ENCODE results near the gene SSH2. TPM values are rescaled to one million over a fixed set of nuclear protein-coding genes. Genes with fewer than 3 reads are reported as not detected.

Gene SSH2
- total RNA-seq, 1 donor from 2014 or later: 46.5 TPM

DNA sequence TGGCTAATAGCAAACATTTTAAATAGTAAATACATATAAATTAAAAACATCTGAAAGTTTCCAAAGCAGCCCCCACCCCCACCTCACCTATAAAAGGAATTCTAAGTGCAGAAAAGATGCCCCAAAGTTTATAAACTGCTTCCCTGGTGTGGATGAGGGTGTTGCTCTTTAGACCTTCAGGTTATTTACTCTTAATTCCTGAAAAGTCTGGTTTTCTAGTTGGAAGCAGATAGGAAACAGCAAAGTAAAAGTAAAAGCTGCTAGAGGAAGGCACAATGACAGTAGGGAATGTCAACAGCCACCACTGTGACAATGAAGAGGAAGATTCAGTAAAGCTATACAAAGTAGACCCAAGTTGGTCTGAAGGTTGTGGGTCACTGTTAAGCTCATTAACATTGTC, 37.8 kb downstream of the SSH2 start:
- TF ChIP-seq, protein P1, sequence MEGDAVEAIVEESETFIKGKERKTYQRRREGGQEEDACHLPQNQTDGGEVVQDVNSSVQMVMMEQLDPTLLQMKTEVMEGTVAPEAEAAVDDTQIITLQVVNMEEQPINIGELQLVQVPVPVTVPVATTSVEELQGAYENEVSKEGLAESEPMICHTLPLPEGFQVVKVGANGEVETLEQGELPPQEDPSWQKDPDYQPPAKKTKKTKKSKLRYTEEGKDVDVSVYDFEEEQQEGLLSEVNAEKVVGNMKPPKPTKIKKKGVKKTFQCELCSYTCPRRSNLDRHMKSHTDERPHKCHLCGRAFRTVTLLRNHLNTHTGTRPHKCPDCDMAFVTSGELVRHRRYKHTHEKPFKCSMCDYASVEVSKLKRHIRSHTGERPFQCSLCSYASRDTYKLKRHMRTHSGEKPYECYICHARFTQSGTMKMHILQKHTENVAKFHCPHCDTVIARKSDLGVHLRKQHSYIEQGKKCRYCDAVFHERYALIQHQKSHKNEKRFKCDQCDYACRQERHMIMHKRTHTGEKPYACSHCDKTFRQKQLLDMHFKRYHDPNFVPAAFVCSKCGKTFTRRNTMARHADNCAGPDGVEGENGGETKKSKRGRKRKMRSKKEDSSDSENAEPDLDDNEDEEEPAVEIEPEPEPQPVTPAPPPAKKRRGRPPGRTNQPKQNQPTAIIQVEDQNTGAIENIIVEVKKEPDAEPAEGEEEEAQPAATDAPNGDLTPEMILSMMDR (IDR thresholded peaks at IDR 0.05; ENCODE audit: partially characterized antibody, unreplicated experiment): no peak
- Mint-ChIP-seq H3K9me3 (ENCODE audit: unreplicated experiment) (peaks cover 3% of the 10 kb centered on the region), H3K27me3 (ENCODE audit: unreplicated experiment) (peaks cover 3% of the 10 kb centered on the region), H3K4me3 (ENCODE audit: unreplicated experiment) (no peak overlapping the region), H3K4me1 (ENCODE audit: low read depth, unreplicated experiment) (peaks cover 9% of the 10 kb centered on the region), H3K27ac (ENCODE audit: unreplicated experiment) (no peak overlapping the region), H3K36me3 (ENCODE audit: unreplicated experiment) (no peaks in the 10 kb centered on the region)
- no peak for DNase-seq

DNA sequence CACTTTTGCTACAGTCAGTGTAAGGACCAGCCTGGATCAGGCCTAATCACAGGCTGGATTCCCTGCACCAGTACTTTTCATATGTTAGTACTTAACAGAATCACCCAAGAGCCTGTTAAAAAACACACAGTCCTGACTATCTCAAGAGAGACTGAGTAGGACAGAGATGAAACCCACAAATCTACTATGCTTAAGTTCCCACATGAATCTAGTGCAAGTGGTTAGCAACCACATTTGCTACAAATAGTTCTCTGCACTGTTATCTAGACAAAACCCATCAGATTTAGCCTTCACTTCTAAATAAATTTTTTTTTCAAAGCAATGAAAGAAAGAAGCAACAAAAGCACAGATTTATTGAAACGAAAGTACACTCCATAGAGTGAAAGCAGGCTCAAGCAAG, 38.9 kb downstream of the SSH2 start:
- Mint-ChIP-seq H3K36me3 (ENCODE audit: unreplicated experiment) (no peaks in the 10 kb centered on the region), H3K4me1 (ENCODE audit: low read depth, unreplicated experiment) (peaks cover 9% of the 10 kb centered on the region), H3K27ac (ENCODE audit: unreplicated experiment) (no peak overlapping the region), H3K27me3 (ENCODE audit: unreplicated experiment) (no peaks in the 10 kb centered on the region), H3K9me3 (ENCODE audit: unreplicated experiment) (no peaks in the 10 kb centered on the region), H3K4me3 (ENCODE audit: unreplicated experiment) (no peak overlapping the region)
- TF ChIP-seq, protein P1 (IDR thresholded peaks at IDR 0.05; ENCODE audit: partially characterized antibody, unreplicated experiment): no peak
- DNase-seq: no peak

- Mint-ChIP-seq H3K27me3 (ENCODE audit: unreplicated experiment) (no peaks in the 10 kb centered on the region), H3K27ac (ENCODE audit: unreplicated experiment) (no peak overlapping the region), H3K4me1 (ENCODE audit: low read depth, unreplicated experiment) (peaks cover 6% of the 10 kb centered on the region), H3K36me3 (ENCODE audit: unreplicated experiment) (no peaks in the 10 kb centered on the region), H3K4me3 (ENCODE audit: unreplicated experiment) (no peak overlapping the region), H3K9me3 (ENCODE audit: unreplicated experiment) (no peaks in the 10 kb centered on the region)
- DNase-seq: no peak
- TF ChIP-seq, protein P1 (IDR thresholded peaks at IDR 0.05; ENCODE audit: partially characterized antibody, unreplicated experiment): no peak
These were observed 44.9 kb downstream of the SSH2 start for GRCh38 chr17:29885031-29885640.

GRCh38 chr17:29883497-29883896, 46.5 kb downstream of the SSH2 start:
- H3K36me3 Mint-ChIP-seq (ENCODE audit: unreplicated experiment): no peaks in the 10 kb centered on the region
- TF ChIP-seq, protein P1 (IDR thresholded peaks at IDR 0.05; ENCODE audit: partially characterized antibody, unreplicated experiment): no peak
- no peak overlapping the region for H3K4me3 Mint-ChIP-seq (ENCODE audit: unreplicated experiment)
- H3K4me1 Mint-ChIP-seq (ENCODE audit: low read depth, unreplicated experiment): peaks cover 4% of the 10 kb centered on the region
- H3K27ac Mint-ChIP-seq (ENCODE audit: unreplicated experiment): no peak overlapping the region
- no peak for DNase-seq
- no peaks in the 10 kb centered on the region for H3K27me3 Mint-ChIP-seq (ENCODE audit: unreplicated experiment)
- H3K9me3 Mint-ChIP-seq (ENCODE audit: unreplicated experiment): no peaks in the 10 kb centered on the region

GRCh38 chr17:29881256-29881655, 48.8 kb downstream of the SSH2 start:
- Mint-ChIP-seq H3K4me1 (ENCODE audit: low read depth, unreplicated experiment) (peaks cover 4% of the 10 kb centered on the region), H3K36me3 (ENCODE audit: unreplicated experiment) (no peaks in the 10 kb centered on the region), H3K27me3 (ENCODE audit: unreplicated experiment) (no peaks in the 10 kb centered on the region), H3K27ac (ENCODE audit: unreplicated experiment) (no peak overlapping the region), H3K9me3 (ENCODE audit: unreplicated experiment) (no peaks in the 10 kb centered on the region), H3K4me3 (ENCODE audit: unreplicated experiment) (no peak overlapping the region)
- DNase-seq: no peak
- TF ChIP-seq, protein P1 (IDR thresholded peaks at IDR 0.05; ENCODE audit: partially characterized antibody, unreplicated experiment): no peak
